Gastroesophageal sphincter (tissue), 4 donors: Measurements from ENCODE around the gene KCTD10. TPM values are rescaled to one million over a fixed set of nuclear protein-coding genes. Genes with fewer than 3 reads are reported as not detected.

Source experiments
- ATAC-seq: fragments of 150-250 bp; one replicate; pipeline ENCODE4 v1.9.1; 2016; ENCODE audit warnings: mild to moderate bottlenecking, moderate library complexity
- H3K27ac ChIP-seq, 4 donors: fragments of 200-600 bp; sonication (generic) in 3 of 4; 1 replicate in 3 of 4; 2 replicates in 1 of 4; pipeline ENCODE4 v1.5.1; 2016 to 2019
- H3K27me3 ChIP-seq: fragments of 200-600 bp; sonication (generic); one replicate; pipeline ENCODE4 v1.5.1; 2019
- H3K36me3 ChIP-seq, 2 donors: fragments of 200-600 bp; sonication (generic); one replicate each; pipeline ENCODE4 v1.5.1; 2019; ENCODE audit warnings: control low read depth in 1 of 2
- H3K4me1 ChIP-seq, 3 donors: fragments of 200-600 bp; sonication (generic); 1 replicate in 2 of 3; 2 replicates in 1 of 3; pipeline ENCODE4 v1.5.1; 2016 to 2019; ENCODE audit warnings: control low read depth in 2 of 3
- H3K4me3 ChIP-seq, 2 donors: fragments of 200-600 bp; sonication (generic); one replicate each; pipeline ENCODE4 v1.5.1; 2019; ENCODE audit warnings: mild to moderate bottlenecking in 1 of 2, moderate library complexity in 1 of 2
- H3K9me3 ChIP-seq, 3 donors: fragments of 200-600 bp; sonication (generic); one replicate each; pipeline ENCODE4 v1.5.1; 2017 to 2019; ENCODE audit warnings: control low read depth in 2 of 3
- CTCF ChIP-seq, 4 experiments: fragments of 200-600 bp in 2 of 4; fragments of 450-650 bp in 2 of 4; sonication (generic) in 1 of 4; IDR thresholded peaks; one replicate each; pipeline ENCODE4 v1.5.1; 2017 to 2019; ENCODE audit warnings: antibody characterized with exemption in 4 of 4, mild to moderate bottlenecking in 2 of 4, moderate library complexity in 2 of 4
- EP300 ChIP-seq: sonication (generic); formaldehyde crosslinking; IDR thresholded peaks from one replicate; pipeline ENCODE4 v1.6.1; 2017; ENCODE audit warnings: antibody characterized with exemption, mild to moderate bottlenecking
- POLR2A ChIP-seq, 2 donors: fragments of 450-650 bp; IDR thresholded peaks; one replicate each; pipeline ENCODE4 v1.6.1; 2017; ENCODE audit warnings: antibody characterized with exemption in 2 of 2, mild to moderate bottlenecking in 2 of 2, moderate library complexity in 1 of 2
- POLR2AphosphoS5 ChIP-seq: sonication (generic); formaldehyde crosslinking; IDR thresholded peaks from one replicate; pipeline ENCODE4 v1.6.1; 2017; ENCODE audit warnings: antibody characterized with exemption
- WGBS, 2 donors: methylation state at CpG; one replicate each; pipeline ENCODE4 v1.1.5; 2018; ENCODE audit warnings: low coverage in 1 of 2; 5-methylcytosine and 5-hydroxymethylcytosine counted together
- total RNA-seq, 4 donors: library from RNA; depleted of rRNA; stranded (reverse); fragments of >200 nt; gene quantifications; one replicate each; pipeline ENCODE4 v1.1.0, GENCODE V29; 2016

Gene KCTD10
- total RNA-seq, 4 donors from 2014 or later = 76.8 to 104 (median 94.5) TPM

GRCh38 chr12:109482491-109482890, 5.4 kb upstream of the KCTD10 start:
- TF ChIP-seq POLR2AphosphoS5 (no peak), EP300 (no peak), CTCF (IDR thresholded peaks at IDR 0.05) (no peak), POLR2A (IDR thresholded peaks at IDR 0.05) (no peak)
- no peak for ATAC-seq
- no peak overlapping the region for H3K4me3 ChIP-seq
- H3K27me3 ChIP-seq = no peaks in the 10 kb centered on the region
- no peak overlapping the region for H3K27ac ChIP-seq
- peaks cover 0 to 29% (median 9%) of the 10 kb centered on the region in 3 donors for H3K4me1 ChIP-seq
- H3K9me3 ChIP-seq = no peaks in the 10 kb centered on the region
- 88 to 100% methylated on average over 1 to 2 of the region's 2 CpGs for WGBS, 2 donors
- peaks cover 0 to 60% of the 10 kb centered on the region in 2 donors for H3K36me3 ChIP-seq

- Histone ChIP-seq H3K4me3 (no peak overlapping the region), H3K36me3 (peaks cover 0 to 54% of the 10 kb centered on the region in 2 donors), H3K27me3 (no peaks in the 10 kb centered on the region), H3K27ac (no peak overlapping the region), H3K9me3 (no peaks in the 10 kb centered on the region), H3K4me1 (peaks cover 0 to 29% (median 9%) of the 10 kb centered on the region in 3 donors)
- WGBS, 2 donors = 73 to 76% methylated on average over 1 of the region's 1 CpG
- ATAC-seq = no peak
- TF ChIP-seq CTCF (IDR thresholded peaks at IDR 0.05) = no peak
- no peak for TF ChIP-seq POLR2AphosphoS5
- TF ChIP-seq POLR2A (IDR thresholded peaks at IDR 0.05) = no peak
- TF ChIP-seq EP300 = no peak
Measured at GRCh38 chr12:109481863-109482262, 4.8 kb upstream of the KCTD10 start.

GRCh38 chr12:109480356-109480755, 3.3 kb upstream of the KCTD10 start:
- TF ChIP-seq EP300 = no peak
- TF ChIP-seq POLR2A (IDR thresholded peaks at IDR 0.05) = no peak
- TF ChIP-seq CTCF (IDR thresholded peaks at IDR 0.05) = no peak
- no peak for TF ChIP-seq POLR2AphosphoS5
- Histone ChIP-seq H3K36me3 (peaks cover 0 to 39% of the 10 kb centered on the region in 2 donors), H3K9me3 (no peaks in the 10 kb centered on the region), H3K4me3 (no peak overlapping the region), H3K4me1 (peaks cover 2 to 42% (median 13%) of the 10 kb centered on the region in 3 donors), H3K27ac (no peak overlapping the region), H3K27me3 (no peaks in the 10 kb centered on the region)
- no peak for ATAC-seq
- 90 to 100% methylated on average over 1 to 2 of the region's 4 CpGs for WGBS, 2 donors

- no peak for ATAC-seq
- no peaks in the 10 kb centered on the region for H3K27me3 ChIP-seq
- H3K27ac ChIP-seq = no peak overlapping the region
- 67 to 69% methylated on average over 1 of the region's 1 CpG for WGBS, 2 donors
- H3K4me1 ChIP-seq = peaks cover 2 to 48% (median 16%) of the 10 kb centered on the region in 3 donors
- no peak overlapping the region for H3K4me3 ChIP-seq
- H3K9me3 ChIP-seq = no peaks in the 10 kb centered on the region
- no peak for TF ChIP-seq CTCF (IDR thresholded peaks at IDR 0.05)
- TF ChIP-seq EP300 = no peak
- TF ChIP-seq POLR2A (IDR thresholded peaks at IDR 0.05) = no peak
- TF ChIP-seq POLR2AphosphoS5 = no peak
- peaks cover 0 to 33% of the 10 kb centered on the region in 2 donors for H3K36me3 ChIP-seq
Measured at GRCh38 chr12:109479761-109480160, 2.7 kb upstream of the KCTD10 start.

GRCh38 chr12:109477963-109478315, 839 bp upstream of the KCTD10 start:
- Histone ChIP-seq H3K27me3 (no peaks in the 10 kb centered on the region), H3K4me1 (peaks cover 2 to 66% (median 21%) of the 10 kb centered on the region in 3 donors), H3K27ac (peak overlapping the region; percentile 88 to 98 (median 94)), H3K4me3 (peak overlapping the region; percentile 91 to 94), H3K36me3 (peaks cover 0 to 14% of the 10 kb centered on the region in 2 donors), H3K9me3 (no peaks in the 10 kb centered on the region)
- no peak for TF ChIP-seq CTCF (IDR thresholded peaks at IDR 0.05)
- no peak for TF ChIP-seq EP300
- no peak for TF ChIP-seq POLR2AphosphoS5
- no peak for TF ChIP-seq POLR2A (IDR thresholded peaks at IDR 0.05)
- no peak for ATAC-seq
- WGBS, 2 donors = 1 to 4% methylated on average over 9 of the region's 9 CpGs
